PC-3 (cell line): ENCODE measurements around the gene TSNAXIP1.

ENCODE experiments used
- CTCF ChIP-seq: fragments of 300-600 bp; sonication (generic); conservative IDR thresholded peaks from 2 replicates; pipeline ENCODE4 v1.5.1; 2017; ENCODE audit warnings: antibody characterized with exemption, low read depth, mild to moderate bottlenecking, low read length
- EZH2 ChIP-seq: fragments of 300-600 bp; sonication (generic); IDR thresholded peaks from one replicate; pipeline ENCODE4 v1.6.1; 2017; ENCODE audit warnings: antibody characterized with exemption, mild to moderate bottlenecking, low read length; ENCODE audit not compliant: unreplicated experiment
- EZH2phosphoT487 ChIP-seq: fragments of 300-600 bp; sonication (generic); IDR thresholded peaks from 2 replicates; pipeline ENCODE4 v1.6.1; 2018; ENCODE audit warnings: mild to moderate bottlenecking, antibody characterized with exemption, low read length, borderline replicate concordance

GRCh38 chr16:67846320-67847063 lies 39.8 kb downstream of the TSNAXIP1 start, which contains the start of gene NUTF2:
- no peak for TF ChIP-seq CTCF
- TF ChIP-seq EZH2: no peak
- TF ChIP-seq EZH2phosphoT487: no peak
